DMS53 (cell line): Measurements from ENCODE around the gene CCDC157.

Experiments
- DNase-seq: peaks from one replicate; lab custom pipeline; 2025; lab: John Stamatoyannopoulos, UW

Gene CCDC157

DNA sequence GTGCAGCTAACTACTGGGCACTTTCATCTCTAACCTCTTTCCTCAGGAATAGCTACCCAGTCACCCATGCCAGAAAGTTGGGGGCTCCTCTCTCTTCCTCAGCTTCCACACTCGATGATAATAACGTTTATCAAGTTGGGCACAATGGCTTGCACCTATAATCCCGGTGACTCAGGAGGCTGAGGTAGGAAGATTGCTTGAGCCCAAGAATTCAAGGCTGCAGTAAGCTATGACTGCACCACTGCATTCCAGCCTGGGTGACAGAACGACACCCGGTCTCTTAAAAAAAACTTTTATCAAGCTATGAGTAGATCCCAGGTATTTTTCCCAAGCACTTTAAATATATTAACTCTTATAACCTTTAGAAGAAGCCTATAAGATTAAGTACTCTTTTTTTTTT, 2.2 kb upstream of the CCDC157 start:
- DNase-seq, result no peak

GRCh38 chr22:30357236-30357570, 396 bp downstream of the CCDC157 start:
- no peak for DNase-seq

DNA sequence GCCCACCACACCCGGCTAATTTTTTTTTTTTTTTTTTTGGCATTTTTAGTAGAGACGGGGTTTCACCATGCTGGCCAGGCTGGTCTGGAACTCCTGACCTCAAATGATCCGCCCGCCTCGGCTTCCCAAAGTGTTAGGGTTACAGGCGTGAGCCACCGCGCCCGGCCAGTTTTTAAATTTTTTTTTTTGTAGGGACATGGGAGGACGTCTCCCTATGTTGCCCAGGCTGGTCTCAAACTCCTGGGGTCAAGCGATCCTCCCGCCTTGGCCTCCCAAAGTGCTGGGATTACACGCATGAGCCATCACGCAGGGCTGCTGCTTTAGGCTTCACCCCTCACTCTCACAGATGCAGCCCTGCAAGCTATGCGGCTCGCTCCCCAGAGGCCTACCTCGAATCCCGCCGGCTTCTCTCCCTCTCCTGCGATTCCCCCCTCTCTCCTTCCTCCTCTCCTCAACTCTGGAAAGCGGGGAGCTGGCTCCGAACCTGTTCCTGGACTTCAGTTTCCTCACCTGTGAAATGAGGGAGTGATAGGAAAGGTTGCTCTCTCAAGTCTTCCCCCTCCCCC, 926 bp downstream of the CCDC157 start:
- no peak for DNase-seq

- no peak for DNase-seq
These were observed 1.7 kb downstream of the CCDC157 start for GRCh38 chr22:30358541-30358940.

GRCh38 chr22:30361916-30362650, 5.3 kb downstream of the CCDC157 start:
- DNase-seq, result peak; percentile 67

DNA sequence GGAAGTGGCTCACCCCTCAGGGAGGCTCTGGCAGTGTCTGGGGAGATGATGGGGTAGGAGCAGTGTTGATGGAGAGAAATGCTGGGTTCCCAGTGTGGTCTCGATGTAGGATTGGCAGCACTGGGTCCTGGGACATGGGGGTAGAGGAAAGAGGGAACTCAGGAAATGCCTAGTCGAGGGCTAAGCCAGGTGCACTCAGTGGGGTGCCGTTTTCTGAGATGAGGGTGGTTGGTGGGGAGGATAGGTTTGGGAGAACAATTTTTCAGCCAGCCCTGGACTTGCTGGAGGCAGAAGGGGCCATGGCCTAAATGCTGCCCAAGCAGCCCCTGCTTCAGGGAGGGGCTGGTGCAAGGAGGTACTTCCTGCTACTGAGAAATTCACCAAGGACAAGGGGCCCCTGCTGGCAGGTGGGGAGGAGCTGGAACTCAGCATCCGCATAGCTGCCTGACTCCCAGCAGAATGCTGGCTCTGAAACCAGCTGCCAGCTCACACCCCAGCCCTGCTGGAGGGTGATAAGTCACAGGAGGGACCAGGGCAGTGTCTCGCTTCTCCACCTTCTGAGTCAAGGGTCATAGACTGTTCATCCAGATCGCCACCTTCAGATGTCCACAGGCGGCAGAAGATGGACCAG, 6.0 kb downstream of the CCDC157 start:
- peak; percentile 5 for DNase-seq

DNA sequence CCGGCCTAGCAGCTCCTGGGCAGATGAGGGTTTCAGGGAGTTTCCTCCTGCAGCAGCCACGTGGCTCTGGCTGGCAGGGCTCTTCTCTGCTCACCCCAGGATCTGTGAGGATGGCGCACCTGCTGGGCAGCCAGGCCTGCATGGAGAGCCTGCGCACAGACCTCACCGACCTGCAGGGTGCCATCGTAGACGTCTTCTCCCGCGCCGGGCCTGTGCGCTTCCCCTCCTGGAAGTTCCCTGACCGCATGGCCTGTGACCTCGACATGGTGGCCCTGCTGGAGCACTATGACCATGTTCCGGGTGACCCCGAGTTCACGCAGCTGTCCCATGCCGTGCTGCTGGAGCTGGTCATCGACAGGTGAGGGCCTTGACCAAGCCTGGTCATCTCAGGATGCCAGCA, 9.1 kb downstream of the CCDC157 start:
- DNase-seq, result no peak

DNA sequence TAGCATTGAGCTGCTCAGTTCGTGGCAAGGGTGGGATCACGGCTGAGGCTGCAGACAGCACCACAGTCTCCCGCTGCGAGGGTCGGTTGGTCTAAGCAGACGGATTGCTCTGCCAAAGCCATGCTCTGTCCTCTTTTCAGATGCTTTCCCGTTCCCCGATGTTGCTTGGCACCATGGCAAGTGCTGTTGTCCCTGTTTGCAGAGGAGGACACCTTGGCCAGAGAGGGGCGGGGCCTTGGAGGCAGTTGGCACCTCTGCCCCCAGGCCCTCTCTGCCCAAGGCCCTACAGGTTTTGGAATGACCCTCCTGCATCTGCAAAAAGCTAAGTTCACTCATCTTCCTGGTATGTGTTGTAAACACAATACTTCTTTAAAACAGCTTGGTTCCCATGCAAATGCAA, 11.6 kb downstream of the CCDC157 start:
- no peak for DNase-seq

DNA sequence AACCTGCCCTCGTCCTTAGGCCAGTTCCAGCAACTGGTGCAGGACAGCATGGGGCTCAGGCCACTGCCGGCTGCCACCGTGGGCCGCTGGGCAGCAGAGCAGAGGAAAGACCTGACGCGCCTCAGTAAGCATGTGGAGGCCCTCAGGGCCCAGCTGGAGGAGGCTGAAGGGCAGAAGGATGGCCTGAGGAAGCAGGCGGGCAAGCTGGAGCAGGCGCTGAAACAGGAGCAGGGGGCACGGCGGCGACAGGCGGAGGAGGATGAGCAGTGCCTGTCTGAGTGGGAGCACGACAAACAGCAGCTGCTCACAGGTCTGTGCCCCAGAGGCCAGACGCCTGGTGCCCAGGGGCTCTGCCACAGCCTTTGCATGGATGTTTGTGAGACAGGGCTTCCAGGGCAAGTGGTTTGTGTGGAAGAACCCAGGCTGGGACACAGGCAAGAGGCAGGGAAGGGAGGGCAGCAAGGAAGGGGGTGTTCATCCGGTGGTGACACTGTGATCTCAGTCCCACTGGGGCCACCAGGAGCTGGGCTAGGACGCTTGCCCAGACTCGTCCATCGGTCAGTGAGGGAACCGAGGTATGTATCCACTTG, 13.9 kb downstream of the CCDC157 start:
- DNase-seq, result peak; percentile 8

DNA sequence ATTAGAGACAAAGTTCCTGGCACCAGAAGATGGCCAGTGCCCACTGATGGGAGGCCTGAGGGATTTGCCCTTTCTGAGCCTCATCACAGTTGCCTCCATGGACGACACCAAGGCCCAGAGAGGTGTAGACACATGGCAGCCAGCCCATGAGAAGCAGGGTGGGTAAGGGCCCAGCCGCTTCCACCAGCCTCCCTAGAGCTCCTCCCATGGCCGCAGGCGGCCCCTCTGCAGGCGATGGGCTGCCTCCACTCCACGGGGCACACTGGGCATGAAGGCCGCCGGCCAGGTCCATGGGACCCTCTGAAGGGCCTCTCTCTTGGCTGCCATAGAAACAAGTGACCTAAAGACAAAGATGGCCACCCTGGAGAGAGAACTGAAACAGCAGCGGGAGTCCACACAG, 14.5 kb downstream of the CCDC157 start:
- DNase-seq, result no peak

GRCh38 chr22:30371981-30372380, 15.2 kb downstream of the CCDC157 start:
- peak; percentile 78 for DNase-seq

DNA sequence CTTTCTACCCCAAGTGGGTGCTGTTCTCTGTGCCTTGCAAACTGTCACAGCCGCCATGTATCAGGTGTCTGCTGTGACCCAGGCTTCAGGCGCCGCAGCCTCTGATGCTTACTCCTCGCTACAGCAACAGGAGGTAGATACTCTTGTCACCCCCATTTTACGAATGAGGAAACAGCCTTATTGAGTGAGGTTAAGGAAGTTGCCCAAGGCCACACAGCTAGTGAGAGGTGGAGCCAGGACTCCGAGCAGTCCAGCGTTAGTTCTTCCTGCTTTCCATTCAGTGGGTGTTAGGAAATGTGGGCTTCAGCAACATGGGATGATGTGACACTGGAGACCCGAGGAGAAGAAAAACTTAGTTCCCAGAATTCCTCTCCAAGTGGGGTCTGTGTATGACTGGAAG, 16.1 kb downstream of the CCDC157 start:
- DNase-seq, result no peak

- DNase-seq, result no peak
These were observed 16.8 kb downstream of the CCDC157 start for GRCh38 chr22:30373331-30374325.

DNA sequence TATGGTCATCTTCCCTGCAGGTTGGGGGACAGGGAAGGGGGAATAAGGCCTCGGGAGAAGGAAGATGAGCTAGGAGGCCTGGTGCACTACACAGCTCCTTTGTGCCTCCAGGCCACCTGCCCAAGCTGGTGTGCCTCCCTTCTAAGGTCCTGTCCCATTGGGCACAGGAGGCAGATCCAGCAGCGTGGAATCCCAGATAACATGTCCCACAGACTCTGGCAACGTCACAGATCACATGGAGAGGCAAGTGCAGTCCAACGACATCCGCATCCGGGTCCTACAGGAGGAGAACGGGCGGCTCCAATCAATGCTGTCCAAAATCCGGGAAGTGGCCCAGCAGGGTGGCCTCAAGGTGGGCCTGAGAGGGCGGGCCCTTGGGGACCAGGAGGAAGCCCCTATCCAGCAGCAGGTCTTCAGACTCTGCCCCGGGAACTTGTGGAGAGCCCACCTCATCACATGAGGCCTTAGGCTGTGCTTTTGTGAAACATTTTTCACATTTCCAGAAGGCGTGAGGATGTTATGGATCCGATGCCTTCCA, 18.6 kb downstream of the CCDC157 start:
- DNase-seq, result no peak

DNA sequence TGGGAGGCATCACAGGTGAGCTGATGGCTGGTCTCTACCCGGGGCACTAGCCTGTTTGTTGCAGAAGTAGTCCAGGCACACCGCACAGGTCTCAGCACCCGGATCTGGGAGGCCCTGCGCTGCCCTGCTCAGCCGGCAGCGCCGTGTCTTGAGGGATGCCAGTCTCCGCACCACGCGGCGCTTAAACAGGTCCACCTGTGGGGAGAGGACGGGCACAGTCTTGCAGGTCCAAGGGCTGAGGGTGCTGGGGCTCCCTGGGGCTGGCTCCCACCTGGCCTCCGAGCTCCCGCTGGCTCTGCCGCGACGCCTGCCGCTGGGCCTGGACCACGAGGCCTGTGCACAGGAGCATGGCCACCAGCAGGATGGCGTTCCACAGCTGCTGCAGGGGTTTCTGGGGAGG, 23.2 kb downstream of the CCDC157 start:
- no peak for DNase-seq

GRCh38 chr22:30381264-30381663, 24.5 kb downstream of the CCDC157 start:
- DNase-seq, result no peak

DNA sequence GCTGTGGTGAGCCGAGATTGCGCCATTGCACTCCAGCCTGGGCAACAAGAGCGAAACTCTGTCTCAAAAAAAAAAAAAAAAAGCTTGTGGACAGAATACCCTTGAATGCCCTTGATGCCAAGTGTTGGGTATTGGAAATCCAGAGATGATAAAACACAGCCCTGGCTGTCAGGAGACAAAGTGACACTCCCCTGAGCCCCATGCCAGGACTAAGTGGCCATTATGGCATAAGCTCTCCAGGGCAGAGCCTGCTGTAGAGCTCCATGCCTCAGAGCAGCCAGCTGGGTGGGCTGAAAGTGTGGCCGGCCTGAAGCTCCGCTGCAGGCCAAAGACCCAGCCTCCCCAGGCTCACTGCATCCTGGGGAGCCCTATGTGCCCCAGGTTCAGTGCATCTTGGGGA, 25.5 kb downstream of the CCDC157 start:
- DNase-seq, result no peak

DNA sequence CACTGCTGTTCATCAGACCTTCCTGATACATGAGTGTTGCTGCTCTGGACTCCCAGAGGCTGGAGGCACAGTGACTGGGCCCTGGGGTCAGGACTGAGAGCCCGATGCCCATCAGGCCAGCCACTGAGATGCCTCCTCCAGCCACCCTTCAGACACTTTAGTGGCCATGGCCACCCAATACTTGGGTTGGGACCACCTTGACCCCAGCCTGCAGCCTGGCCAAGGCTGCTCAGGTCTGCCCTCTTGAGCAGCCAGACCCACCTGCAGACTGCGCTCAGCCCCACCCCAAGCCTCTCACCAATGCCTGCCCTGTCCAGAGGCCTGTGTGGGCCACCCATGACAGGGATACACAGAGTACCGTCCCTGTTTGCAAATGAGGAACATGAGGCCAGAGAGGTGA, 26.3 kb downstream of the CCDC157 start:
- DNase-seq, result no peak

DNA sequence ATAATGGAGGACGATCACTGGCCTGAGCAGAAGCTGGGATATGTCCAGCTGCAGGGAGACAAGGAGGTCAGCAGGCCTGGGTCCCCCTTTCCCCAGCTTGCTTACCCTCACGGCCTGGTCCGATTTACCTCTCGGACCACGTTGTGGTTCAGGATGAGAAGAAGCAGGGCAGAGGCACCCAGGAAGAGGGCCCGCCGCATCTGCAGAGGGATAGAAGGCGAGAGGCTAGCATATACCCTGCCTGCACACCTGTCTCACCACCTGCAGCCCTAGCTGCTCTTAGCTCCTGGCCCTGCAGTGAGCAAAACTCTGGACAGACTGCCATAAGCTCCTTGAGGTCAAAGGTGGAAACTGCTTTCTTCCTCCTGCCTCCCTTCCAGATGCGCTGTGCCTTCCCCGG, 29.1 kb downstream of the CCDC157 start:
- no peak for DNase-seq

DNA sequence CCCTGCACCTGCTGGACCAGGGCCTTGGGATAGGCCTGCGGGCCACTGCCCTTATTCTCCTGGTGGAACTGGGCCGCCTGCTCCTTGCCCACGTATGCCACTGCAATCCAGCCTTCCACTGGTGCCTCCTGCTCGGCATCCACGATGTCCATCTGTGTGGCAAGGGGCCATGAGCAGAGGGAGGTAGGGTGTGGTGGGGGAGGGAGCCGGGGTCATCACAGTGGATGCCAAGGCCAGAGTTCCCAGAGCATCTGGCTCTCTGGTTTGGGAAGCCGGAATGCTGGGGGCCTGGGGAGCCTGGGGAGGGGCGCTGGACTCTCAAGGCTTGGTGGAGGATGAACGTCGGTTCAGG, 29.8 kb downstream of the CCDC157 start:
- DNase-seq, result no peak

DNA sequence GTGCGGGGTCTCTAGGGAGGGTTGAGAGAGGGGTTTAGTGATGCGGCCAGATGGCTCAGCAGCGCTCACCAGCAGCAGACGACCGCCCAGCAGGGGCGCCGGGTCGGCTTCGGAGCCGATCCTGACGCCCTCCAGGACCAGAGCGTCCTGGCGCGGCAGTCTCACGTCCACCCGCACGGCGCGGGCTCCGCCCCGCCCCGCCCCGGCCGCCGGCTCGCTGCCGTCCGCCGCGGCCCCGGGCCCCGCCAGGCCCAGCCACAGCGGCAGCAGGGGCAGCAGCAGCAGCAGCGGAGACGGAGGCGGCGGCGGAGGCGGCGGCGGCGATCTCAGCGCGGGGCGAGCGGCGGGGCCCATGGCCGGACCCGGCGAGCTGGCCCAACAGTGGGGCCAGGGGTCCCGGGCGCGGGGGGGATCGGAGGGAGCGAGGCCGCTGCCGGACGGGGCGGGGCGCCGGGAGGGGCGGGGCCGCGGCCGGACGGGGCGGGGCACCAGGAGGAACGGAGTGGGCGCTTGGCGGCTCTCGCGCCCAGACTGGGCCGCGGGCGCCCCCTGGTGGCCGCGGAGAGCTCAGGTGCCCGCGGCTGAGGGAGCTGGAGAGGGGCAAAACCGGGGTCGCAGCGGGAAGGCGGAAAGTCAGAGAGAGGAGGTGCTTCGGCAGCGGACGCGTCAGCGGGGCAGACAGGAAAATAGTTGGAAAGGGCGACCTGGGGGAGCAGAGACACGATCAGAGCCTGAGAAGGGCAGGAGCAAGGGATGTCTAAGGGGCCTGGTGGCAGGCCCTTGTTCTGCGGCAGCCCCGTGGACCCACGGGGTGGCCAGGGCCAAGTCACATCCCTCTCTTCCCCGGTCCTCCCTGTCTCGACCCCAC, 30.4 kb downstream of the CCDC157 start, which contains the start of gene RNF215:
Gene RNF215, minus strand, starts transcription at position 452 of the 868 bp plus-strand sequence. Its CDS starts 98 bp downstream, at position 354.
- DNase-seq, result peak; percentile 68
